GM12878 (cell line): Measurements from ENCODE around the gene TLDC2. TPM values are rescaled to one million over a fixed set of nuclear protein-coding genes. Genes with fewer than 3 reads are reported as not detected.

Source experiments
- BHLHE40 ChIP-seq, 2 experiments: fragments of 450-650 bp in 1 of 2; IDR thresholded peaks; 2 replicates each; pipeline ENCODE4 v1.6.1; 2011 to 2017; ENCODE audit warnings: low read depth in 2 of 2, borderline replicate concordance in 1 of 2, improper control_type of control experiment in 1 of 2, low read length in 1 of 2, mild to moderate bottlenecking in 1 of 2
- BRCA1 ChIP-seq: IDR thresholded peaks from 2 replicates; pipeline ENCODE4 v1.6.1; 2011; ENCODE audit warnings: low read depth, low read length, improper control_type of control experiment
- CBX5 ChIP-seq: sonication (generic); IDR thresholded peaks from 2 replicates; pipeline ENCODE4 v1.6.1; 2016; ENCODE audit warnings: low read depth, moderate library complexity, mild to moderate bottlenecking, inconsistent platforms
- ESRRA ChIP-seq: IDR thresholded peaks from 2 replicates; pipeline ENCODE4 v1.6.1; 2012; ENCODE audit warnings: mild to moderate bottlenecking, low read length, improper control_type of control experiment
- FOS ChIP-seq: IDR thresholded peaks from 3 replicates; pipeline ENCODE4 v1.6.1; 2011; ENCODE audit warnings: borderline replicate concordance; ENCODE audit not compliant: insufficient read length; ENCODE audit errors: extremely low read depth
- FOXK2 ChIP-seq: fragments of 450-650 bp; IDR thresholded peaks from 2 replicates; pipeline ENCODE4 v1.6.1; 2017; ENCODE audit warnings: mild to moderate bottlenecking, moderate library complexity
- MEF2B ChIP-seq: fragments of 450-650 bp; IDR thresholded peaks from 2 replicates; pipeline ENCODE4 v1.6.1; 2018; ENCODE audit warnings: mild to moderate bottlenecking, moderate library complexity; ENCODE audit not compliant: partially characterized antibody, poor library complexity, severe bottlenecking
- POLR2A ChIP-seq: IDR thresholded peaks from 2 replicates; pipeline ENCODE4 v1.6.1; 2011; ENCODE audit warnings: low read depth, mild to moderate bottlenecking, low read length
- RBBP5 ChIP-seq: fragments of 200-600 bp; sonication (generic); conservative IDR thresholded peaks from 2 replicates; pipeline ENCODE4 v1.6.1; 2016
- SIN3A ChIP-seq: IDR thresholded peaks from 2 replicates; pipeline ENCODE4 v1.6.1; 2012; ENCODE audit warnings: low read depth, low read length, improper control_type of control experiment
- STAT1 ChIP-seq: fragments of 450-650 bp; conservative IDR thresholded peaks from 2 replicates; pipeline ENCODE4 v1.6.1; 2014; ENCODE audit warnings: antibody characterized with exemption, mild to moderate bottlenecking
- TCF7 ChIP-seq: IDR thresholded peaks from 2 replicates; pipeline ENCODE4 v1.6.1; 2014; ENCODE audit warnings: antibody characterized with exemption, borderline replicate concordance
- YY1 ChIP-seq: IDR thresholded peaks from 2 replicates; pipeline ENCODE4 v1.6.1; 2011; ENCODE audit warnings: low read depth, mild to moderate bottlenecking, low read length
- ZBTB40 ChIP-seq: fragments of 450-650 bp; IDR thresholded peaks from 2 replicates; pipeline ENCODE4 v1.6.1; 2016; ENCODE audit warnings: mild to moderate bottlenecking, moderate library complexity, borderline replicate concordance
- ZNF217 ChIP-seq: fragments of 450-650 bp; IDR thresholded peaks from 2 replicates; pipeline ENCODE4 v1.6.1; 2017; ENCODE audit warnings: antibody characterized with exemption, mild to moderate bottlenecking
- ZNF592 ChIP-seq: fragments of 450-650 bp; IDR thresholded peaks from 2 replicates; pipeline ENCODE4 v1.6.1; 2017; ENCODE audit warnings: mild to moderate bottlenecking, moderate library complexity
- ZNF622 ChIP-seq: fragments of 450-650 bp; IDR thresholded peaks from 2 replicates; pipeline ENCODE4 v1.6.1; 2017; ENCODE audit warnings: mild to moderate bottlenecking, inconsistent platforms
- polyA plus RNA-seq, 11 experiments: library from polyadenylated mRNA; depleted of rRNA in 4 of 11; unstranded in 6 of 11; stranded (reverse) in 5 of 11; fragments of >200 nt; fragmentation: Nextera tagmentation in 4 of 11; fragmentation: Illumina TruSeq in 1 of 11; extraction: Ambion mirVana in 4 of 11; extraction: Trizol in 1 of 11; gene quantifications; 1 replicate in 1 of 11; 2 replicates in 10 of 11; pipeline versions ENCODE4 v1.2.1 to v1.2.3, GENCODE V29; 2011 to 2016; ENCODE audit warnings: inconsistent platforms in 2 of 11, missing spikeins in 2 of 11, low read depth in 1 of 11
- total RNA-seq, 4 experiments: library from RNA; depleted of rRNA in 3 of 4; stranded (reverse); fragments of >200 nt in 3 of 4; fragmentation: Illumina TruSeq in 1 of 4; extraction: Trizol in 1 of 4; gene quantifications; 2 replicates each; pipeline versions ENCODE4 v1.2.1 to v1.2.3, GENCODE V29; 2013 to 2021
- TF ChIP-seq, protein P1 (sequence below): IDR thresholded peaks from 2 replicates; pipeline ENCODE4 v1.6.1; 2011; ENCODE audit warnings: low read depth, mild to moderate bottlenecking, low read length, moderate library complexity, borderline replicate concordance; ENCODE audit errors: extremely low read depth
- TF ChIP-seq, protein P2 (sequence below): IDR thresholded peaks from 2 replicates; pipeline ENCODE4 v1.6.1; 2011; ENCODE audit warnings: mild to moderate bottlenecking, low read depth, low read length, moderate library complexity; ENCODE audit not compliant: insufficient replicate concordance
- TF ChIP-seq, protein P3 (sequence below): IDR thresholded peaks from 2 replicates; pipeline ENCODE4 v1.6.1; 2011; ENCODE audit warnings: borderline replicate concordance, low read depth, mild to moderate bottlenecking, moderate library complexity, mixed read lengths, low read length; ENCODE audit not compliant: insufficient read depth; ENCODE audit errors: extremely low read length

TLDC2 gene
- total and polyA plus RNA-seq, 10 of the 15 experiments (the other 5 are each of a cell fraction or from before 2014, with no cell fraction given) = 0.05 to 0.41 (median 0.21) TPM

GRCh38 chr20:36836591-36837269, 39.2 kb upstream of the TLDC2 start (continued):
- TF ChIP-seq ZNF217 = no peak
- no peak for TF ChIP-seq ZNF622
- TF ChIP-seq, protein P1, sequence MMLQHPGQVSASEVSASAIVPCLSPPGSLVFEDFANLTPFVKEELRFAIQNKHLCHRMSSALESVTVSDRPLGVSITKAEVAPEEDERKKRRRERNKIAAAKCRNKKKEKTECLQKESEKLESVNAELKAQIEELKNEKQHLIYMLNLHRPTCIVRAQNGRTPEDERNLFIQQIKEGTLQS = no peak
- peak in 1 of 2 experiments; percentile 3; a peak in 1 of 4 replicates for TF ChIP-seq BHLHE40 (IDR thresholded peaks at IDR 0.05; ENCODE audit: borderline replicate concordance in 1 of 2, low read depth in 2 of 2, low read length in 1 of 2)
- TF ChIP-seq, protein P2, sequence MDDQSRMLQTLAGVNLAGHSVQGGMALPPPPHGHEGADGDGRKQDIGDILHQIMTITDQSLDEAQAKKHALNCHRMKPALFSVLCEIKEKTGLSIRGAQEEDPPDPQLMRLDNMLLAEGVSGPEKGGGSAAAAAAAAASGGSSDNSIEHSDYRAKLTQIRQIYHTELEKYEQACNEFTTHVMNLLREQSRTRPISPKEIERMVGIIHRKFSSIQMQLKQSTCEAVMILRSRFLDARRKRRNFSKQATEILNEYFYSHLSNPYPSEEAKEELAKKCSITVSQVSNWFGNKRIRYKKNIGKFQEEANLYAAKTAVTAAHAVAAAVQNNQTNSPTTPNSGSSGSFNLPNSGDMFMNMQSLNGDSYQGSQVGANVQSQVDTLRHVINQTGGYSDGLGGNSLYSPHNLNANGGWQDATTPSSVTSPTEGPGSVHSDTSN = no peak
- 0 out of 2 replicates have a peak, but pooled peaks have one; percentile 6 for TF ChIP-seq ZNF592
- peak; percentile 53 for TF ChIP-seq POLR2A
- peak; percentile 77 for TF ChIP-seq FOXK2
- peak; percentile 69 for TF ChIP-seq MEF2B
- TF ChIP-seq, protein P3, sequence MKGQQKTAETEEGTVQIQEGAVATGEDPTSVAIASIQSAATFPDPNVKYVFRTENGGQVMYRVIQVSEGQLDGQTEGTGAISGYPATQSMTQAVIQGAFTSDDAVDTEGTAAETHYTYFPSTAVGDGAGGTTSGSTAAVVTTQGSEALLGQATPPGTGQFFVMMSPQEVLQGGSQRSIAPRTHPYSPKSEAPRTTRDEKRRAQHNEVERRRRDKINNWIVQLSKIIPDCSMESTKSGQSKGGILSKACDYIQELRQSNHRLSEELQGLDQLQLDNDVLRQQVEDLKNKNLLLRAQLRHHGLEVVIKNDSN = no peak
- peak; percentile 66; the same call in 1 of the 2 replicates for TF ChIP-seq YY1
- no peak for TF ChIP-seq BRCA1
- no peak for TF ChIP-seq TCF7
- no peak for TF ChIP-seq STAT1
- TF ChIP-seq ZBTB40 = no peak; the same call in 1 of the 2 replicates
- TF ChIP-seq ESRRA = no peak
- no peak for TF ChIP-seq SIN3A
- TF ChIP-seq FOS = no peak
- no peak for TF ChIP-seq CBX5
- no peak for TF ChIP-seq RBBP5
